ENCODE data around the gene PPFIA4. TPM values are rescaled to one million over a fixed set of nuclear protein-coding genes. Genes with fewer than 3 reads are reported as not detected.

PPFIA4 gene
- total RNA-seq, 1 donor from 2014 or later, result 9.1 TPM

- Mint-ChIP-seq H3K27me3 (ENCODE audit: low read depth, unreplicated experiment) (peaks cover 32% of the 10 kb centered on the region), H3K4me1 (ENCODE audit: low read depth, unreplicated experiment) (peaks cover 18% of the 10 kb centered on the region), H3K9me3 (ENCODE audit: unreplicated experiment) (no peaks in the 10 kb centered on the region), H3K27ac (ENCODE audit: unreplicated experiment) (no peak overlapping the region), H3K4me3 (ENCODE audit: unreplicated experiment) (no peak overlapping the region), H3K36me3 (ENCODE audit: low read depth, unreplicated experiment) (peaks cover 39% of the 10 kb centered on the region)
- Histone ChIP-seq H4K20me1 (ENCODE audit: insufficient read depth, low read length) (no peaks in the 10 kb centered on the region), H3K36me3 (ENCODE audit: insufficient read depth, low read length) (no peaks in the 10 kb centered on the region), H3K4me3 (ENCODE audit: insufficient read depth, low read depth, low read length) (no peak overlapping the region), H3K27me3 (ENCODE audit: insufficient read depth, low read length) (no peaks in the 10 kb centered on the region), H3K9ac (ENCODE audit: low read length) (no peak overlapping the region), H3K79me2 (ENCODE audit: insufficient read depth, low read length) (no peaks in the 10 kb centered on the region), H3K9me3 (ENCODE audit: insufficient read depth, low read depth, low read length) (no peaks in the 10 kb centered on the region), H2AFZ (ENCODE audit: low read depth, low read length) (no peak overlapping the region), H3K4me2 (ENCODE audit: low read length) (no peak overlapping the region), H3K4me1 (ENCODE audit: insufficient read depth, low read length) (peaks cover 12% of the 10 kb centered on the region), H3K27ac (ENCODE audit: low read depth, low read length) (no peak overlapping the region)
- no peak for TF ChIP-seq EZH2 (IDR thresholded peaks at IDR 0.05; ENCODE audit: insufficient read depth, low read length)
- no peak for TF ChIP-seq CTCF (IDR thresholded peaks at IDR 0.05; ENCODE audit: insufficient read depth, low read depth, low read length)
- no peak for FAIRE-seq
- peak; percentile 18 for DNase-seq (ENCODE audit: low read depth)
Measured at GRCh38 chr1:203045821-203046594, 19.7 kb downstream of the PPFIA4 start.

- H3K4me2 ChIP-seq (ENCODE audit: low read length), result peak overlapping the region; percentile 48
- H3K27ac ChIP-seq (ENCODE audit: low read depth, low read length), result no peak overlapping the region
- H3K27me3 Mint-ChIP-seq (ENCODE audit: low read depth, unreplicated experiment), result peaks cover 33% of the 10 kb centered on the region
- H3K27ac Mint-ChIP-seq (ENCODE audit: unreplicated experiment), result no peak overlapping the region
- peaks cover 18% of the 10 kb centered on the region for H3K4me1 Mint-ChIP-seq (ENCODE audit: low read depth, unreplicated experiment)
- H3K9me3 ChIP-seq (ENCODE audit: insufficient read depth, low read depth, low read length), result no peaks in the 10 kb centered on the region
- TF ChIP-seq CTCF (IDR thresholded peaks at IDR 0.05; ENCODE audit: insufficient read depth, low read depth, low read length) (no peak), EZH2 (IDR thresholded peaks at IDR 0.05; ENCODE audit: insufficient read depth, low read length) (no peak)
- no peak overlapping the region for H3K4me3 Mint-ChIP-seq (ENCODE audit: unreplicated experiment)
- H3K9ac ChIP-seq (ENCODE audit: low read length), result no peak overlapping the region
- H3K36me3 ChIP-seq (ENCODE audit: insufficient read depth, low read length), result no peaks in the 10 kb centered on the region
- no peaks in the 10 kb centered on the region for H3K79me2 ChIP-seq (ENCODE audit: insufficient read depth, low read length)
- H4K20me1 ChIP-seq (ENCODE audit: insufficient read depth, low read length), result no peaks in the 10 kb centered on the region
- no peaks in the 10 kb centered on the region for H3K27me3 ChIP-seq (ENCODE audit: insufficient read depth, low read length)
- peaks cover 12% of the 10 kb centered on the region for H3K4me1 ChIP-seq (ENCODE audit: insufficient read depth, low read length)
- peak; percentile 83 for FAIRE-seq
- H3K9me3 Mint-ChIP-seq (ENCODE audit: unreplicated experiment), result no peaks in the 10 kb centered on the region
- H3K4me3 ChIP-seq (ENCODE audit: insufficient read depth, low read depth, low read length), result no peak overlapping the region
- peak; percentile 83 for DNase-seq (ENCODE audit: low read depth)
- H2AFZ ChIP-seq (ENCODE audit: low read depth, low read length), result no peak overlapping the region
- H3K36me3 Mint-ChIP-seq (ENCODE audit: low read depth, unreplicated experiment), result peaks cover 37% of the 10 kb centered on the region
Measured at GRCh38 chr1:203046984-203047630, 20.8 kb downstream of the PPFIA4 start.

- DNase-seq (ENCODE audit: low read depth) (no peak), FAIRE-seq (no peak)
- H3K9me3 Mint-ChIP-seq (ENCODE audit: unreplicated experiment), result no peaks in the 10 kb centered on the region
- H3K4me2 ChIP-seq (ENCODE audit: low read length), result no peak overlapping the region
- no peak for TF ChIP-seq CTCF (IDR thresholded peaks at IDR 0.05; ENCODE audit: insufficient read depth, low read depth, low read length)
- TF ChIP-seq EZH2 (IDR thresholded peaks at IDR 0.05; ENCODE audit: insufficient read depth, low read length), result no peak
- H2AFZ ChIP-seq (ENCODE audit: low read depth, low read length), result no peak overlapping the region
- H3K27me3 ChIP-seq (ENCODE audit: insufficient read depth, low read length), result peaks cover 9% of the 10 kb centered on the region
- peaks cover 18% of the 10 kb centered on the region for H3K4me1 Mint-ChIP-seq (ENCODE audit: low read depth, unreplicated experiment)
- H3K4me3 ChIP-seq (ENCODE audit: insufficient read depth, low read depth, low read length), result no peak overlapping the region
- peaks cover 37% of the 10 kb centered on the region for H3K36me3 Mint-ChIP-seq (ENCODE audit: low read depth, unreplicated experiment)
- peaks cover 12% of the 10 kb centered on the region for H3K4me1 ChIP-seq (ENCODE audit: insufficient read depth, low read length)
- no peak overlapping the region for H3K27ac Mint-ChIP-seq (ENCODE audit: unreplicated experiment)
- no peaks in the 10 kb centered on the region for H4K20me1 ChIP-seq (ENCODE audit: insufficient read depth, low read length)
- no peaks in the 10 kb centered on the region for H3K36me3 ChIP-seq (ENCODE audit: insufficient read depth, low read length)
- H3K27me3 Mint-ChIP-seq (ENCODE audit: low read depth, unreplicated experiment), result peaks cover 38% of the 10 kb centered on the region
- H3K79me2 ChIP-seq (ENCODE audit: insufficient read depth, low read length), result no peaks in the 10 kb centered on the region
- no peak overlapping the region for H3K4me3 Mint-ChIP-seq (ENCODE audit: unreplicated experiment)
- H3K27ac ChIP-seq (ENCODE audit: low read depth, low read length), result no peak overlapping the region
- no peaks in the 10 kb centered on the region for H3K9me3 ChIP-seq (ENCODE audit: insufficient read depth, low read depth, low read length)
- H3K9ac ChIP-seq (ENCODE audit: low read length), result no peak overlapping the region
Measured at GRCh38 chr1:203048086-203048485, 21.8 kb downstream of the PPFIA4 start.
